Neural progenitor cell (in vitro differentiated cells): ENCODE results near the gene ZHX3.

Source experiments
- CTCF ChIP-seq: fragments of 200-600 bp; sonication (generic); IDR thresholded peaks from 2 replicates; pipeline ENCODE4 v1.5.1; 2017; ENCODE audit warnings: antibody characterized with exemption, mild to moderate bottlenecking
- EZH2 ChIP-seq: fragments of 200-600 bp; sonication (generic); IDR thresholded peaks from 2 replicates; pipeline ENCODE4 v1.6.1; 2017; ENCODE audit warnings: antibody characterized with exemption, mild to moderate bottlenecking, moderate library complexity
- EZH2phosphoT487 ChIP-seq: fragments of 200-600 bp; sonication (generic); IDR thresholded peaks from 2 replicates; pipeline ENCODE4 v1.6.1; 2017; ENCODE audit warnings: antibody characterized with exemption

- TF ChIP-seq EZH2 (no peak), CTCF (no peak), EZH2phosphoT487 (no peak)
Observed at GRCh38 chr20:41200446-41201202, 116.9 kb downstream of the ZHX3 start.
